Esophagus muscularis mucosa (tissue), 4 donors: ENCODE data around the gene GRID1. TPM values are rescaled to one million over a fixed set of nuclear protein-coding genes. Genes with fewer than 3 reads are reported as not detected.

Experiments
- DNase-seq: peaks from one replicate; pipeline ENCODE4 v3.0.0-alpha.2; 2017; ENCODE audit errors: extremely low spot score
- H3K27ac ChIP-seq, 4 donors: fragments of 200-600 bp; sonication (generic); replicated peaks in 1 of 4; 1 replicate in 3 of 4; 2 replicates in 1 of 4; pipeline ENCODE4 v1.5.1; 2016 to 2019; ENCODE audit warnings: mild to moderate bottlenecking in 1 of 4
- H3K27me3 ChIP-seq, 4 donors: fragments of 200-600 bp; sonication (generic); one replicate each; pipeline versions ENCODE4 v1.5.1 to v1.6.0; 2016 to 2019
- H3K36me3 ChIP-seq, 4 donors: fragments of 200-600 bp; sonication (generic); one replicate each; pipeline ENCODE4 v1.5.1; 2016 to 2019
- H3K4me1 ChIP-seq, 4 donors: fragments of 200-600 bp; sonication (generic); one replicate each; pipeline ENCODE4 v1.5.1; 2016 to 2019
- H3K4me3 ChIP-seq, 4 donors: fragments of 200-600 bp; sonication (generic); 1 replicate in 2 of 4; 2 replicates in 2 of 4; pipeline ENCODE4 v1.5.1; 2016 to 2019; ENCODE audit warnings: mild to moderate bottlenecking in 4 of 4, moderate library complexity in 1 of 4
- H3K9me3 ChIP-seq, 4 donors: fragments of 200-600 bp; sonication (generic); 1 replicate in 3 of 4; 2 replicates in 1 of 4; pipeline ENCODE4 v1.5.1; 2016 to 2019
- EP300 ChIP-seq: sonication (generic); formaldehyde crosslinking; IDR thresholded peaks from one replicate; pipeline ENCODE4 v1.6.1; 2017; ENCODE audit warnings: antibody characterized with exemption
- POLR2A ChIP-seq: fragments of 450-650 bp; IDR thresholded peaks from one replicate; pipeline ENCODE4 v1.6.1; 2017; ENCODE audit warnings: antibody characterized with exemption, moderate library complexity, mild to moderate bottlenecking, low read depth
- POLR2AphosphoS5 ChIP-seq, 2 donors: sonication (generic); formaldehyde crosslinking; IDR thresholded peaks; one replicate each; pipeline ENCODE4 v1.6.1; 2017; ENCODE audit warnings: antibody characterized with exemption in 2 of 2
- WGBS: methylation state at CpG from one replicate; pipeline ENCODE4 v1.1.5; 2018; 5-methylcytosine and 5-hydroxymethylcytosine counted together
- intact Hi-C: fragments of 100-400 bp; cut with DNase I; formaldehyde crosslinking; loops from one replicate; pipeline ENCODE4 v1.15.1; 2023
- total RNA-seq, 4 donors: library from RNA; depleted of rRNA; stranded (reverse); fragments of >200 nt; gene quantifications; one replicate each; pipeline versions ENCODE4 v1.1.0 to v1.2.1, GENCODE V29; 2016
- TF ChIP-seq, protein P1 (sequence below), 3 experiments: fragments of 200-600 bp in 2 of 3; fragments of 450-650 bp in 1 of 3; sonication (generic) in 2 of 3; IDR thresholded peaks; one replicate each; pipeline ENCODE4 v1.5.1; 2017 to 2019; ENCODE audit warnings: antibody characterized with exemption in 3 of 3, mild to moderate bottlenecking in 2 of 3, moderate library complexity in 1 of 3

Gene GRID1
- total RNA-seq, 4 donors from 2014 or later: under 0.01 to 1.3 (median 1.1) TPM

GRCh38 chr10:86170255-86171108, 196.1 kb downstream of the GRID1 start:
- DNase-seq: no peak

DNA sequence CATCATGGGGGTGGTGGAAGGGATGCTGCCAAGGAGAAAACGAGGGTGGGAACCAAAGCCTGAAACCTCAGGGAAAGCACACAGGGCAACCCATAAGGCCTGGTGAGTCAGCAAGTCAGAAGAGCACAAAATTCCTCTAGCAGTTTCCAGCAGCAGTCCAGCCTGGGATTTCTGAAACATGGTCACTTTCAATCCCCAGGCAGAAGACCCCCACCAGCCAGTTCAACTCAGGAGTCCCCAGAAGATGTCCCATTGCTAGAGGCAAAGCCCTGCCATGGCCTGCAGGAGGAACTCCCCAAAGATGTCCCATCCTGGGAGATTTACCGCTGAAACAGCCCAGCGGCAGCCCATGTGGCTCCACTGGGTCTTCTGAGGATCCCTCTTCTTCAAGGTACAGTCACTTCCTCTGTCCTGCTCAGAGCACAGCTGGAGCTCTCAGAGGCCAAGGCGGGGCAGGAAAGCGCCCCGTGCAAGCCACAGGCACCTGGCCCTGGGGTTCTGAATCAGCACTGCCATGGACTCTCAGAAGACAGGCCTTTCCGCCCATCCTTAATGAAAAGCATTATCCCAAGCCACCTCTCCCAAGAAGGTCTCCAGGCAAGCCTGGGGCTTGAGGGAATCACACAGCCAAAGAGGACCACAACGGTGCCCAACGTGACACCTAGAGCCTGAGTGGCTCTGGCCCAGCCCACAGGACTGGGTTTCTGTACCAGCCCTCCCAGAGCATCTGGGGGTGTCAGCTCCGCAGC, 196.9 kb downstream of the GRID1 start:
- no peaks in the 10 kb centered on the region for H3K9me3 ChIP-seq
- H3K36me3 ChIP-seq: no peaks in the 10 kb centered on the region
- WGBS: 94% methylated on average over 3 of the region's 10 CpGs
- no peak overlapping the region for H3K27ac ChIP-seq
- H3K27me3 ChIP-seq: no peaks in the 10 kb centered on the region
- no peak overlapping the region for H3K4me3 ChIP-seq
- H3K4me1 ChIP-seq: no peaks in the 10 kb centered on the region
- DNase-seq: no peak
- intact Hi-C loops: no loop called here
- TF ChIP-seq POLR2AphosphoS5 (IDR thresholded peaks at IDR 0.05) (no peak), EP300 (no peak), POLR2A (no peak)
- TF ChIP-seq, protein P1, sequence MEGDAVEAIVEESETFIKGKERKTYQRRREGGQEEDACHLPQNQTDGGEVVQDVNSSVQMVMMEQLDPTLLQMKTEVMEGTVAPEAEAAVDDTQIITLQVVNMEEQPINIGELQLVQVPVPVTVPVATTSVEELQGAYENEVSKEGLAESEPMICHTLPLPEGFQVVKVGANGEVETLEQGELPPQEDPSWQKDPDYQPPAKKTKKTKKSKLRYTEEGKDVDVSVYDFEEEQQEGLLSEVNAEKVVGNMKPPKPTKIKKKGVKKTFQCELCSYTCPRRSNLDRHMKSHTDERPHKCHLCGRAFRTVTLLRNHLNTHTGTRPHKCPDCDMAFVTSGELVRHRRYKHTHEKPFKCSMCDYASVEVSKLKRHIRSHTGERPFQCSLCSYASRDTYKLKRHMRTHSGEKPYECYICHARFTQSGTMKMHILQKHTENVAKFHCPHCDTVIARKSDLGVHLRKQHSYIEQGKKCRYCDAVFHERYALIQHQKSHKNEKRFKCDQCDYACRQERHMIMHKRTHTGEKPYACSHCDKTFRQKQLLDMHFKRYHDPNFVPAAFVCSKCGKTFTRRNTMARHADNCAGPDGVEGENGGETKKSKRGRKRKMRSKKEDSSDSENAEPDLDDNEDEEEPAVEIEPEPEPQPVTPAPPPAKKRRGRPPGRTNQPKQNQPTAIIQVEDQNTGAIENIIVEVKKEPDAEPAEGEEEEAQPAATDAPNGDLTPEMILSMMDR (IDR thresholded peaks at IDR 0.05): no peak

More at GRCh38 chr10:86170255-86171108, 196.1 kb downstream of the GRID1 start:
- TF ChIP-seq, protein P1 (IDR thresholded peaks at IDR 0.05): no peak
- no peak for TF ChIP-seq POLR2AphosphoS5 (IDR thresholded peaks at IDR 0.05)
- TF ChIP-seq EP300: no peak
- TF ChIP-seq POLR2A: no peak
- Histone ChIP-seq H3K4me1 (no peaks in the 10 kb centered on the region), H3K36me3 (no peaks in the 10 kb centered on the region), H3K27me3 (no peaks in the 10 kb centered on the region), H3K4me3 (no peak overlapping the region), H3K9me3 (no peaks in the 10 kb centered on the region), H3K27ac (no peak overlapping the region)
- intact Hi-C loops: no loop called here
- WGBS: 64% methylated on average over 10 of the region's 15 CpGs

DNA sequence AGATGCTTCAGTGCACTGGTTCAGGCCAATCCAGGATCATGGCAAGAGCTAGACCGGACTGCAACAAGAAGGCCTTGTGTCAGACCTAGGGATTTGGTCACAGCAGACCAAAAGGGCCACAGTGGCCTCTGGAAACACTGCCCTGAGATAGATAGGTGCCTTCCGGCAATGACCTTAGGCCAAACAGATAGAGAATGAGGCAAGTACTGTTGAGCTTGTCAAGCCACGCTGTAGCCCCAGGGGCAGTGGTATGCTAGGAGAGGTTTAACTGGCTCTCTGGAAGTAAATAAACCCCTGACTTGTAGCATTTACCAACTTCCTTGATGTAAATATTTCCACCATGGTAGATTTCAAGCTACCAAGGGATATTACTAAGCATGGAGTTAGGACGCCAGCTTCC, 197.5 kb downstream of the GRID1 start:
- TF ChIP-seq POLR2A: no peak
- Histone ChIP-seq H3K27ac (no peak overlapping the region), H3K27me3 (no peaks in the 10 kb centered on the region), H3K4me3 (no peak overlapping the region), H3K4me1 (no peaks in the 10 kb centered on the region), H3K36me3 (no peaks in the 10 kb centered on the region), H3K9me3 (no peaks in the 10 kb centered on the region)
- 92% methylated on average over 4 of the region's 4 CpGs for WGBS
- DNase-seq: no peak
- intact Hi-C loops: no loop called here

GRCh38 chr10:86168256-86168655, 198.3 kb downstream of the GRID1 start:
- Histone ChIP-seq H3K4me1 (no peaks in the 10 kb centered on the region), H3K27me3 (no peaks in the 10 kb centered on the region), H3K9me3 (no peaks in the 10 kb centered on the region), H3K36me3 (no peaks in the 10 kb centered on the region), H3K4me3 (no peak overlapping the region), H3K27ac (no peak overlapping the region)
- WGBS: 73% methylated on average over 7 of the region's 7 CpGs
- TF ChIP-seq POLR2AphosphoS5 (IDR thresholded peaks at IDR 0.05) (no peak), POLR2A (no peak), EP300 (no peak)
- TF ChIP-seq, protein P1 (IDR thresholded peaks at IDR 0.05): no peak
- intact Hi-C loops: no loop called here
- no peak for DNase-seq

DNA sequence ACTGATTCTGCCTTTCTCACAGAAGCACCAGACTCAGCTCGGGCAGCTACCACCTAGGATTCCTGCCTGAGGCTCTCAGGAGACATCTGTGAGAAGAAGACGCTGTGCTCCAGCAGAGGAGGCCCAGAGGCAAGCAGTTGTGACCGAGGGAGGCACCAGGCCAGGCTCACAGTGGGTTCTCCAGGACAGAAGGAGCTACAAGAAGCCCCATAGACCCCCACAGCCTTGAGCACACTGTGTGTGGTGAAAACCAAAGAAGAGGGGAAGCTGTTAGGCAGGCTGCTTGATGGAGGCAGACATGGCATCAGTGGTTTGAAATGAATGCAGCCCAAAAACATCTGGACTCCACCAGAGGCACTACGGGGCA, 198.8 kb downstream of the GRID1 start:
- H3K4me1 ChIP-seq: no peaks in the 10 kb centered on the region
- no peaks in the 10 kb centered on the region for H3K27me3 ChIP-seq
- intact Hi-C loops: no loop called here
- H3K27ac ChIP-seq: no peak overlapping the region
- DNase-seq: no peak
- H3K9me3 ChIP-seq: no peaks in the 10 kb centered on the region
- H3K4me3 ChIP-seq: no peak overlapping the region
- TF ChIP-seq, protein P1 (IDR thresholded peaks at IDR 0.05): no peak
- TF ChIP-seq POLR2AphosphoS5 (IDR thresholded peaks at IDR 0.05) (no peak), EP300 (no peak), POLR2A (no peak)
- WGBS: 89% methylated on average over 4 of the region's 4 CpGs
- no peaks in the 10 kb centered on the region for H3K36me3 ChIP-seq
